Measurements from ENCODE around the gene EDC3. TPM values are rescaled to one million over a fixed set of nuclear protein-coding genes. Genes with fewer than 3 reads are reported as not detected.

The EDC3 gene
- total RNA-seq, 1 donor: 9.8 TPM

- no peaks in the 10 kb centered on the region for H3K27me3 ChIP-seq (ENCODE audit: insufficient read depth, low read length)
- H3K79me2 ChIP-seq (ENCODE audit: insufficient read depth, low read length): peaks cover 43% of the 10 kb centered on the region
- peaks cover 5% of the 10 kb centered on the region for H3K36me3 ChIP-seq (ENCODE audit: insufficient read depth, low read length)
- peak; percentile 50 for DNase-seq (ENCODE audit: insufficient read length, low spot score, missing footprints)
- peaks cover 56% of the 10 kb centered on the region for H4K20me1 ChIP-seq (ENCODE audit: insufficient read depth, low read length)
- H2AFZ ChIP-seq (ENCODE audit: low read length): no peak overlapping the region
- H3K27ac ChIP-seq (ENCODE audit: low read depth, low read length): no peak overlapping the region
- no peaks in the 10 kb centered on the region for H3K9me3 ChIP-seq (ENCODE audit: low read depth, low read length)
- no peak overlapping the region for H3K4me3 ChIP-seq (ENCODE audit: insufficient read depth, low read length)
- H3K4me2 ChIP-seq (ENCODE audit: insufficient read depth, low read length): no peak overlapping the region
- H3K4me1 ChIP-seq (ENCODE audit: insufficient read depth, low read length): peaks cover 9% of the 10 kb centered on the region
- TF ChIP-seq CTCF (IDR thresholded peaks at IDR 0.05; ENCODE audit: extremely low read depth, low read depth, low read length): no peak
Measured at GRCh38 chr15:74651242-74651741, 44.5 kb downstream of the EDC3 start.

- Histone ChIP-seq H3K4me2 (ENCODE audit: insufficient read depth, low read length) (no peak overlapping the region), H4K20me1 (ENCODE audit: insufficient read depth, low read length) (peaks cover 51% of the 10 kb centered on the region)
Measured at GRCh38 chr15:74648051-74648842, 47.6 kb downstream of the EDC3 start.

GRCh38 chr15:74646480-74646879 lies 49.3 kb downstream of the EDC3 start:
- Histone ChIP-seq H3K4me2 (ENCODE audit: insufficient read depth, low read length) (no peak overlapping the region), H3K4me3 (ENCODE audit: insufficient read depth, low read length) (no peak overlapping the region), H4K20me1 (ENCODE audit: insufficient read depth, low read length) (peaks cover 60% of the 10 kb centered on the region), H3K79me2 (ENCODE audit: insufficient read depth, low read length) (peaks cover 57% of the 10 kb centered on the region), H3K27me3 (ENCODE audit: insufficient read depth, low read length) (no peaks in the 10 kb centered on the region), H2AFZ (ENCODE audit: low read length) (no peak overlapping the region), H3K9me3 (ENCODE audit: low read depth, low read length) (no peaks in the 10 kb centered on the region), H3K4me1 (ENCODE audit: insufficient read depth, low read length) (peaks cover 17% of the 10 kb centered on the region), H3K36me3 (ENCODE audit: insufficient read depth, low read length) (peaks cover 5% of the 10 kb centered on the region), H3K27ac (ENCODE audit: low read depth, low read length) (no peak overlapping the region)
- DNase-seq (ENCODE audit: insufficient read length, low spot score, missing footprints): no peak
- TF ChIP-seq CTCF (IDR thresholded peaks at IDR 0.05; ENCODE audit: extremely low read depth, low read depth, low read length): no peak

More at GRCh38 chr15:74648051-74648842, 47.6 kb downstream of the EDC3 start:
- Histone ChIP-seq H3K36me3 (ENCODE audit: insufficient read depth, low read length) (peaks cover 5% of the 10 kb centered on the region), H3K9me3 (ENCODE audit: low read depth, low read length) (no peaks in the 10 kb centered on the region), H3K27me3 (ENCODE audit: insufficient read depth, low read length) (no peaks in the 10 kb centered on the region), H3K4me1 (ENCODE audit: insufficient read depth, low read length) (peaks cover 7% of the 10 kb centered on the region), H3K79me2 (ENCODE audit: insufficient read depth, low read length) (peaks cover 50% of the 10 kb centered on the region), H3K27ac (ENCODE audit: low read depth, low read length) (no peak overlapping the region), H2AFZ (ENCODE audit: low read length) (no peak overlapping the region), H3K4me3 (ENCODE audit: insufficient read depth, low read length) (no peak overlapping the region)
- DNase-seq (ENCODE audit: insufficient read length, low spot score, missing footprints): no peak
- no peak for TF ChIP-seq CTCF (IDR thresholded peaks at IDR 0.05; ENCODE audit: extremely low read depth, low read depth, low read length)

GRCh38 chr15:74643665-74644204 lies 52.1 kb downstream of the EDC3 start:
- Histone ChIP-seq H2AFZ (ENCODE audit: low read length) (no peak overlapping the region), H3K4me2 (ENCODE audit: insufficient read depth, low read length) (no peak overlapping the region), H3K27ac (ENCODE audit: low read depth, low read length) (peak overlapping the region; percentile 30), H3K4me1 (ENCODE audit: insufficient read depth, low read length) (peaks cover 17% of the 10 kb centered on the region), H3K9me3 (ENCODE audit: low read depth, low read length) (no peaks in the 10 kb centered on the region), H3K36me3 (ENCODE audit: insufficient read depth, low read length) (peaks cover 13% of the 10 kb centered on the region), H3K27me3 (ENCODE audit: insufficient read depth, low read length) (no peaks in the 10 kb centered on the region), H4K20me1 (ENCODE audit: insufficient read depth, low read length) (peaks cover 55% of the 10 kb centered on the region), H3K4me3 (ENCODE audit: insufficient read depth, low read length) (no peak overlapping the region), H3K79me2 (ENCODE audit: insufficient read depth, low read length) (peaks cover 55% of the 10 kb centered on the region)
- TF ChIP-seq CTCF (IDR thresholded peaks at IDR 0.05; ENCODE audit: extremely low read depth, low read depth, low read length): no peak
- DNase-seq (ENCODE audit: insufficient read length, low spot score, missing footprints): no peak
